GM10248 (cell line): ENCODE measurements around the gene ANK3.

ENCODE experiments used
- CTCF ChIA-PET: fragments of 300-600 bp; sonication (Branson Sonifier 250); formaldehyde crosslinking; extraction: SDS; loops from one replicate; lab custom pipeline; 2021; ENCODE audit warnings: antibody characterized with exemption; lab: Yijun Ruan, JAX
- POLR2A ChIA-PET: fragments of 350-650 bp; sonication (Branson Sonifier 250); formaldehyde crosslinking; extraction: SDS; loops from one replicate; lab custom pipeline; 2020; ENCODE audit warnings: antibody characterized with exemption; lab: Yijun Ruan, JAX
- DNase-seq: peaks from one replicate; pipeline ENCODE4 v3.0.0; 2012; ENCODE audit errors: extremely low spot score
- CTCF ChIP-seq: IDR thresholded peaks from 2 replicates; pipeline ENCODE4 v1.5.1; 2012; ENCODE audit warnings: mild to moderate bottlenecking, low read depth; ENCODE audit errors: extremely low read depth, missing control alignments, control extremely low read depth

ANK3 gene

DNA sequence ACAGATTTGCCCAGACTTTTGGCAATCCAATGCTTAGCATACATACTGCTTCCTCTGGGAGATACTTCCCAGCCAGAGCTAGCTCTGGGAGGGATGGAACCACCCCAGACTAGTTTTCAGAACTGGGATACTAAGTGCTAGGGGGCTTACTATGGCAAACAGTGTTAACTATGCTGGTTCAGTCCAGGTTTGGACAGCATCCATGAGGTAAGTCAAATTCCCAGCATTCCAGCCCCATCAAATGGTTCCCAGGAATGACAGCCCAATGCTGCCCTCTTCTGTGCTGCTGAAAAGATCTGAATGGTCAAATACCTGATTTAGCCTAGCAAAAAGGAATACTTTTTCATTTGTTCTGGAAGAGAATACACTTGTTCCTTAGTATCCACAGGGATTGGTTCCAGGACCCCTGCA is 341.6 kb downstream of the ANK3 start:
- CTCF ChIA-PET = interaction anchor here (1.0 to 2.1 kb wide), 2 partner anchors 8 to 25 kb away, joined by 3 to 4 read pairs; no protein-coding TSS in a partner anchor
- TF ChIP-seq CTCF = no peak
- POLR2A ChIA-PET = no interaction called here
- DNase-seq = no peak

DNA sequence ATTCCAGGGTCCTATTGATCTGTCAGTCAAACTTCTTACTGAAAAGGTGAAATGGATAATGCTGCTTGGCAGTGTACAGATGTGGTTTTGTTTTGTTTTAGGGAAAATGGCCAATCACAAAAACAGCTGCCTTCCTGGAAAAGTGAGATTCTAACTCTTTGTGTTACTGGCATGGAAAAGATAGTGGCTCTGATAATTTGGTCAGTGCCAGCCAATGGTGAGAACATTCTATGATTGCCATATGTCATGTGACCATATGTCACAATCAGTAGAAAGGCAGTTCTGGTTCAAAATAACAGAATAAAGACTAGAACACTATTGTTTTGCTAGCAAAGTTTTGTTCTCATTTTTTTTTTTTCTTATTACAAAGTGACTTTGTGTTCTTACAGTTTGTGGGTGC is 344.1 kb downstream of the ANK3 start:
- CTCF ChIA-PET = interaction anchor here (1.4 kb wide), 1 partner anchor 10 kb away, joined by 3 read pairs; no protein-coding TSS in a partner anchor
- no peak for TF ChIP-seq CTCF
- POLR2A ChIA-PET = no interaction called here
- DNase-seq = no peak

GRCh38 chr10:60044971-60045370 is 344.7 kb downstream of the ANK3 start:
- DNase-seq = no peak
- no peak for TF ChIP-seq CTCF
- ChIA-PET POLR2A (no interaction called here), CTCF (interaction anchor here (1.4 kb wide), 1 partner anchor 9 kb away, joined by 3 read pairs; no protein-coding TSS in a partner anchor)

- POLR2A ChIA-PET = no interaction called here
- CTCF ChIA-PET = no interaction called here
- no peak for TF ChIP-seq CTCF
- no peak for DNase-seq
These were observed 345.4 kb downstream of the ANK3 start for GRCh38 chr10:60044242-60044641.

DNA sequence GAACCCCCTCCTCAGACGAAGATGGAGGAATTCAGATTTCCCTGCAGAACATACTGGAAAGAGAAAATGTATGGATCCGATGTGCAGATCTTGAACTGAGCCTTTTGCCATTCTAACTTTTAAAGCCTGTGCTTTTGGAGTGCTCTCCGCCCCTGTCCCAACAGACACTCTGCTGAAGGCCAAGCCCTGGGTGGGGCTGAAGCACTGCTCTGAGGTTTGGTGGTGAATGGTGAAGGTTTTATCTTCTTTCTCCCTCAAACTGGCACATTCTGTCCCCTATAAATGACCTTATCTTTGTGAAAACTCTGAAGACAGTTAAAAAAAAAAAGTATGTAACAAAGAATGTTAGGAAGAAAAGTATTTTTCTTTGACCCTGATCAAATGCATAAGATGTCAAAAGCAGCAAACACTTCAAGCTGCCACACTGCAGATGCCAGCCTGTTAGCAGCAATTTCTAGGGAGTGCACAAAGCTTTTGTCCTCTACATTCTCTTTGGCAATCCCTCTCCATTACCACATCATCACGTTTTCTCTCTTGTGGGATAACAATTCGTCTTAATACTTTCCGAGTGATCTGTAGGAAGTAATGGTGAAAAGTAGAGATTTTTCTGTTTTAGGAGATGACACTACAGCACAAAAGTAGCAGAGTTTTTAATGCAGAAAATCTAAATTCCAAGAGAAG is 346.0 kb downstream of the ANK3 start:
- ChIA-PET CTCF (no interaction called here), POLR2A (no interaction called here)
- TF ChIP-seq CTCF = no peak
- no peak for DNase-seq

DNA sequence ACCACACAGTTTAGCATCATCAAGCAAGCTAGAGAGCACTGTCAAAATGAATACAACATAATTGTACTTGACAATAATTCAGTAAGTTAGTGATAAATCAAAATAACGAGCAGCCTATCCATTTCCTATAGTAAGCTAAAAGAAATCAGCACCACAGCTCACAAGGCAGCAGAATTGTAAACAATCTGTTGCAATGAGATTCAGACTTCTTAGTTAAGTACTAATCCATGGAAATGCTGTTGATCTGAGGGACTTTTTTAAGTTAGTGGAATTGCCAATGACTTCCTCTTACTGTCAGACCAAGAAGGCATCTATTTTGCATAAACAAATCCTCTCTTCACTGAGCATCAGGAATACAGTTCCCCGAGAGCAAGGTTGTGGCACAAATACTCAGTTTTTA is 346.8 kb downstream of the ANK3 start:
- ChIA-PET POLR2A (no interaction called here), CTCF (interaction anchor here (0.9 to 3.3 kb wide), 2 partner anchors 30 to 417 kb away, joined by 3 to 13 read pairs; no protein-coding TSS in a partner anchor)
- DNase-seq = no peak
- no peak for TF ChIP-seq CTCF
